ENCODE data around the gene OR4N2.

- TF ChIP-seq CTCF (IDR thresholded peaks at IDR 0.05) (no peak), POLR2A (IDR thresholded peaks at IDR 0.05) (no peak)
Measured at GRCh38 chr14:19775587-19775986, 28.0 kb upstream of the OR4N2 start.

Data from upper lobe of left lung (tissue), 4 donors.